WTC11 (cell line): ENCODE data around the gene LGR4. TPM values are rescaled to one million over a fixed set of nuclear protein-coding genes. Genes with fewer than 3 reads are reported as not detected.

Experiments used
- ATAC-seq: fragments of 200-7000 bp; cut with Tn5 transposase; 2 replicates; pipeline ENCODE4 v1.10.0; 2021; ENCODE audit warnings: mild to moderate bottlenecking, moderate library complexity
- CTCF ChIA-PET: fragments of 300-600 bp; sonication (Branson Sonifier 250); formaldehyde crosslinking; loops from one replicate; lab custom pipeline; 2021; ENCODE audit warnings: antibody characterized with exemption; lab: Charles Lee
- POLR2A ChIA-PET: fragments of 350-600 bp; sonication (Branson Sonifier 250); formaldehyde crosslinking; loops from one replicate; lab custom pipeline; 2021; ENCODE audit warnings: antibody characterized with exemption; lab: Charles Lee
- DNase-seq: peaks from one replicate; pipeline ENCODE4 v3.0.0; 2021; ENCODE audit warnings: low spot score
- H3K27ac Mint-ChIP-seq: 2 replicates; pipeline ENCODE4 v1.8.0; 2021; ENCODE audit warnings: mixed read lengths
- H3K27me3 Mint-ChIP-seq: 2 replicates; pipeline ENCODE4 v1.8.0; 2021; ENCODE audit warnings: low read depth, mild to moderate bottlenecking, moderate library complexity, mixed read lengths
- H3K36me3 Mint-ChIP-seq: 2 replicates; pipeline ENCODE4 v1.8.0; 2021; ENCODE audit warnings: mixed read lengths
- H3K4me1 Mint-ChIP-seq: 2 replicates; pipeline ENCODE4 v1.8.0; 2022; ENCODE audit warnings: mixed read lengths
- H3K4me3 Mint-ChIP-seq: 2 replicates; pipeline ENCODE4 v1.8.0; 2021; ENCODE audit warnings: mild to moderate bottlenecking, moderate library complexity, mixed read lengths
- H3K9me3 Mint-ChIP-seq: 2 replicates; pipeline ENCODE4 v1.8.0; 2021; ENCODE audit warnings: mixed read lengths
- AR ChIP-seq: fragments of 250-450 bp; sonication (Bioruptor Pico); IDR thresholded peaks from 2 replicates; pipeline ENCODE4 v1.9.0; 2021; ENCODE audit warnings: mild to moderate bottlenecking
- CREB1 ChIP-seq: sonication (generic); formaldehyde crosslinking; IDR thresholded peaks from 2 replicates; pipeline ENCODE4 v1.8.0; 2023; ENCODE audit warnings: mild to moderate bottlenecking, missing genetic modification reagents
- CREM ChIP-seq: sonication (generic); formaldehyde crosslinking; IDR thresholded peaks from 2 replicates; pipeline ENCODE4 v1.8.1; 2022; ENCODE audit warnings: mild to moderate bottlenecking, missing genetic modification reagents, moderate library complexity
- CTCF ChIP-seq: fragments of 200-600 bp; IDR thresholded peaks from 2 replicates; pipeline ENCODE4 v1.8.0; 2022; ENCODE audit warnings: antibody characterized with exemption
- E2F5 ChIP-seq: sonication (generic); formaldehyde crosslinking; IDR thresholded peaks from 2 replicates; pipeline ENCODE4 v1.8.1; 2022; ENCODE audit warnings: mild to moderate bottlenecking, moderate library complexity, missing genetic modification reagents
- ETV6 ChIP-seq: sonication (generic); formaldehyde crosslinking; IDR thresholded peaks from 2 replicates; pipeline ENCODE4 v1.8.1; 2022; ENCODE audit warnings: mild to moderate bottlenecking, missing genetic modification reagents
- FOXK1 ChIP-seq: sonication (generic); formaldehyde crosslinking; IDR thresholded peaks from 2 replicates; pipeline ENCODE4 v1.8.0; 2022; ENCODE audit warnings: mild to moderate bottlenecking, moderate library complexity, missing genetic modification reagents
- FOXP1 ChIP-seq: sonication (generic); formaldehyde crosslinking; IDR thresholded peaks from 2 replicates; pipeline ENCODE4 v1.8.0; 2022; ENCODE audit warnings: missing genetic modification reagents, mild to moderate bottlenecking, moderate library complexity, borderline replicate concordance
- GABPB1 ChIP-seq: sonication (generic); formaldehyde crosslinking; IDR thresholded peaks from 2 replicates; pipeline ENCODE4 v1.8.1; 2023; ENCODE audit warnings: mild to moderate bottlenecking, missing genetic modification reagents
- GRHL2 ChIP-seq: fragments of 250-450 bp; sonication (Bioruptor Pico); IDR thresholded peaks from 2 replicates; pipeline ENCODE4 v1.8.0; 2022; ENCODE audit warnings: mild to moderate bottlenecking, moderate library complexity; ENCODE audit not compliant: insufficient replicate concordance, severe bottlenecking
- HMGXB4 ChIP-seq: sonication (generic); formaldehyde crosslinking; IDR thresholded peaks from 2 replicates; pipeline ENCODE4 v1.8.1; 2023; ENCODE audit warnings: mild to moderate bottlenecking, moderate library complexity, missing genetic modification reagents
- IRF1 ChIP-seq: sonication (generic); formaldehyde crosslinking; IDR thresholded peaks from 2 replicates; pipeline ENCODE4 v1.8.0; 2023; ENCODE audit warnings: missing genetic modification reagents
- MAX ChIP-seq: sonication (generic); formaldehyde crosslinking; IDR thresholded peaks from 2 replicates; pipeline ENCODE4 v1.8.0; 2022; ENCODE audit warnings: mild to moderate bottlenecking, missing genetic modification reagents
- MYBL2 ChIP-seq: sonication (generic); formaldehyde crosslinking; IDR thresholded peaks from 2 replicates; pipeline ENCODE4 v1.8.1; 2023; ENCODE audit warnings: mild to moderate bottlenecking, moderate library complexity, missing genetic modification reagents
- NR1H2 ChIP-seq: sonication (generic); formaldehyde crosslinking; IDR thresholded peaks from 2 replicates; pipeline ENCODE4 v1.9.0; 2021; ENCODE audit warnings: mild to moderate bottlenecking, moderate library complexity, missing genetic modification reagents
- NR2C2 ChIP-seq: sonication (generic); formaldehyde crosslinking; IDR thresholded peaks from 2 replicates; pipeline ENCODE4 v1.8.0; 2022; ENCODE audit warnings: mild to moderate bottlenecking, missing genetic modification reagents
- RORB ChIP-seq: fragments of 250-450 bp; sonication (Bioruptor Pico); IDR thresholded peaks from 2 replicates; pipeline ENCODE4 v1.9.0; 2021; ENCODE audit warnings: mild to moderate bottlenecking
- SP1 ChIP-seq: sonication (generic); formaldehyde crosslinking; conservative IDR thresholded peaks from 2 replicates; pipeline ENCODE4 v1.8.1; 2022; ENCODE audit warnings: missing genetic modification reagents
- ZBTB21 ChIP-seq: sonication (generic); formaldehyde crosslinking; IDR thresholded peaks from 2 replicates; pipeline ENCODE4 v1.8.1; 2023; ENCODE audit warnings: mild to moderate bottlenecking, missing genetic modification reagents, borderline replicate concordance
- ZBTB43 ChIP-seq: sonication (generic); formaldehyde crosslinking; IDR thresholded peaks from 2 replicates; pipeline ENCODE4 v1.8.1; 2023; ENCODE audit warnings: mild to moderate bottlenecking, missing genetic modification reagents
- ZNF232 ChIP-seq: sonication (generic); formaldehyde crosslinking; IDR thresholded peaks from 2 replicates; pipeline ENCODE4 v1.8.0; 2022; ENCODE audit warnings: mild to moderate bottlenecking, missing genetic modification reagents
- ZNF532 ChIP-seq: fragments of 250-450 bp; sonication (Bioruptor Pico); IDR thresholded peaks from 2 replicates; pipeline ENCODE4 v1.9.0; 2021; ENCODE audit warnings: mild to moderate bottlenecking, borderline replicate concordance
- total RNA-seq: library from RNA; stranded (reverse); gene quantifications from 3 replicates; pipeline ENCODE4 v1.2.3, GENCODE V29; 2021

The LGR4 gene
- total RNA-seq, 1 experiment from 2014 or later: 53.8 TPM

GRCh38 chr11:27506200-27507182 is 33.9 kb upstream of the LGR4 start, which contains the start of gene LIN7C:
TSS of gene LIN7C (minus strand) at chr11:27506769. CDS start at chr11:27506752, 17 bp downstream.
- peaks cover 23% of the 10 kb centered on the region for H3K4me1 Mint-ChIP-seq
- POLR2A ChIA-PET: no interaction called here

More at GRCh38 chr11:27506200-27507182, 33.9 kb upstream of the LGR4 start, which contains the start of gene LIN7C:
- peaks cover 11% of the 10 kb centered on the region for H3K36me3 Mint-ChIP-seq
- DNase-seq (peak; percentile 97), ATAC-seq (peak; percentile 97)
- CTCF ChIA-PET: no interaction called here
- peak within 1 kb of the TSS; percentile 100 for H3K4me3 Mint-ChIP-seq
- 0 out of 2 replicates have a peak, but pooled peaks have one; percentile 30 for TF ChIP-seq RORB
- TF ChIP-seq NR2C2: no peak
- 0 out of 2 replicates have a peak, but pooled peaks have one; percentile 48 for TF ChIP-seq MYBL2 (CRISPR knock-in tag)
- peak; percentile 46 for TF ChIP-seq FOXP1
- peak; percentile 78 for TF ChIP-seq GABPB1 (CRISPR knock-in tag)
- TF ChIP-seq GRHL2 (CRISPR knock-in tag): no peak
- no peak for TF ChIP-seq ZNF232 (CRISPR knock-in tag)
- peak; percentile 20; the same call in 1 of the 2 replicates for TF ChIP-seq ZNF532 (CRISPR knock-in tag)
- TF ChIP-seq CTCF: no peak
- peak; percentile 55; the same call in 1 of the 2 replicates for TF ChIP-seq E2F5 (CRISPR knock-in tag)
- peak; percentile 52 for TF ChIP-seq MAX (CRISPR knock-in tag)
- TF ChIP-seq NR1H2 (CRISPR knock-in tag): no peak
- peak; percentile 95 for TF ChIP-seq CREM
- TF ChIP-seq CREB1 (CRISPR knock-in tag): 0 out of 2 replicates have a peak, but pooled peaks have one; percentile 60
- 0 out of 2 replicates have a peak, but pooled peaks have one; percentile 45 for TF ChIP-seq ZBTB21 (CRISPR knock-in tag)
- TF ChIP-seq HMGXB4: peak; percentile 25; the same call in 1 of the 2 replicates
- TF ChIP-seq ZBTB43: peak; percentile 19; the same call in 1 of the 2 replicates
- TF ChIP-seq SP1 (CRISPR knock-in tag): peak; percentile 90
- TF ChIP-seq AR (CRISPR knock-in tag): no peak
- peak; percentile 54; the same call in 1 of the 2 replicates for TF ChIP-seq FOXK1 (CRISPR knock-in tag)
- no peak for TF ChIP-seq IRF1
- TF ChIP-seq ETV6: peak; percentile 65; the same call in 1 of the 2 replicates
- H3K27me3 Mint-ChIP-seq: no peaks in the 10 kb centered on the region; the same call in 1 of the 2 replicates
- no peaks in the 10 kb centered on the region for H3K9me3 Mint-ChIP-seq
- peak within 1 kb of the TSS; percentile 99 for H3K27ac Mint-ChIP-seq
